Cardiac muscle cell (in vitro differentiated cells and primary cell): ENCODE results near the gene SURF6. TPM values are rescaled to one million over a fixed set of nuclear protein-coding genes. Genes with fewer than 3 reads are reported as not detected.
A peak's percentile ranks its signal among the peaks of the same experiment; 100 is the strongest.

Experiments
- DNase-seq, 2 donors: peaks; one replicate each; pipeline versions ENCODE4 v3.0.0 to v3.0.0-alpha.2; 2010 to 2017; ENCODE audit warnings: low read depth in 1 of 2, low spot score in 1 of 2
- H3K27ac ChIP-seq: fragments of 200-600 bp; sonication (generic); 2 replicates; pipeline ENCODE4 v1.5.1; 2016
- H3K27me3 ChIP-seq: fragments of 200-600 bp; sonication (generic); 2 replicates; pipeline ENCODE4 v1.6.0; 2016; ENCODE audit warnings: control low read depth
- H3K36me3 ChIP-seq: fragments of 200-600 bp; sonication (generic); 2 replicates; pipeline ENCODE4 v1.5.1; 2016; ENCODE audit warnings: control low read depth
- H3K4me1 ChIP-seq: fragments of 200-600 bp; sonication (generic); 2 replicates; pipeline ENCODE4 v1.8.1; 2017; ENCODE audit warnings: low read depth, mild to moderate bottlenecking, mixed run types
- H3K4me3 ChIP-seq: fragments of 200-600 bp; sonication (generic); 2 replicates; pipeline ENCODE4 v1.5.1; 2016; ENCODE audit warnings: mild to moderate bottlenecking
- H3K9me3 ChIP-seq: fragments of 200-600 bp; sonication (generic); 2 replicates; pipeline ENCODE4 v1.5.1; 2017; ENCODE audit warnings: low read depth, mild to moderate bottlenecking, control low read depth
- polyA plus RNA-seq: library from polyadenylated mRNA; unstranded; fragments of >200 nt; fragmentation: Nextera tagmentation; extraction: Ambion mirVana; gene quantifications from 2 replicates; pipeline ENCODE4 v1.2.1, GENCODE V29; 2016
- total RNA-seq: library from RNA; depleted of rRNA; stranded (reverse); fragments of >200 nt; gene quantifications from 2 replicates; pipeline ENCODE4 v1.2.3, GENCODE V29; 2016
- TF ChIP-seq, protein P1 (sequence below): IDR thresholded peaks from 2 replicates; pipeline ENCODE4 v1.5.1; 2012; ENCODE audit warnings: low read depth, mild to moderate bottlenecking, low read length

Gene SURF6
- total and polyA plus RNA-seq, 2 experiments from 2014 or later: 26.9 to 33.6 TPM

- H3K36me3 ChIP-seq: peaks cover 29% of the 10 kb centered on the region
- H3K4me1 ChIP-seq: peaks cover 3% of the 10 kb centered on the region
- TF ChIP-seq, protein P1, sequence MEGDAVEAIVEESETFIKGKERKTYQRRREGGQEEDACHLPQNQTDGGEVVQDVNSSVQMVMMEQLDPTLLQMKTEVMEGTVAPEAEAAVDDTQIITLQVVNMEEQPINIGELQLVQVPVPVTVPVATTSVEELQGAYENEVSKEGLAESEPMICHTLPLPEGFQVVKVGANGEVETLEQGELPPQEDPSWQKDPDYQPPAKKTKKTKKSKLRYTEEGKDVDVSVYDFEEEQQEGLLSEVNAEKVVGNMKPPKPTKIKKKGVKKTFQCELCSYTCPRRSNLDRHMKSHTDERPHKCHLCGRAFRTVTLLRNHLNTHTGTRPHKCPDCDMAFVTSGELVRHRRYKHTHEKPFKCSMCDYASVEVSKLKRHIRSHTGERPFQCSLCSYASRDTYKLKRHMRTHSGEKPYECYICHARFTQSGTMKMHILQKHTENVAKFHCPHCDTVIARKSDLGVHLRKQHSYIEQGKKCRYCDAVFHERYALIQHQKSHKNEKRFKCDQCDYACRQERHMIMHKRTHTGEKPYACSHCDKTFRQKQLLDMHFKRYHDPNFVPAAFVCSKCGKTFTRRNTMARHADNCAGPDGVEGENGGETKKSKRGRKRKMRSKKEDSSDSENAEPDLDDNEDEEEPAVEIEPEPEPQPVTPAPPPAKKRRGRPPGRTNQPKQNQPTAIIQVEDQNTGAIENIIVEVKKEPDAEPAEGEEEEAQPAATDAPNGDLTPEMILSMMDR: no peak
- H3K27me3 ChIP-seq: no peaks in the 10 kb centered on the region
- no peak overlapping the region for H3K4me3 ChIP-seq
- no peaks in the 10 kb centered on the region for H3K9me3 ChIP-seq
- H3K27ac ChIP-seq: no peak overlapping the region
- DNase-seq: no peak
Measured at GRCh38 chr9:133344979-133345378, 9.0 kb upstream of the SURF6 start.

DNA sequence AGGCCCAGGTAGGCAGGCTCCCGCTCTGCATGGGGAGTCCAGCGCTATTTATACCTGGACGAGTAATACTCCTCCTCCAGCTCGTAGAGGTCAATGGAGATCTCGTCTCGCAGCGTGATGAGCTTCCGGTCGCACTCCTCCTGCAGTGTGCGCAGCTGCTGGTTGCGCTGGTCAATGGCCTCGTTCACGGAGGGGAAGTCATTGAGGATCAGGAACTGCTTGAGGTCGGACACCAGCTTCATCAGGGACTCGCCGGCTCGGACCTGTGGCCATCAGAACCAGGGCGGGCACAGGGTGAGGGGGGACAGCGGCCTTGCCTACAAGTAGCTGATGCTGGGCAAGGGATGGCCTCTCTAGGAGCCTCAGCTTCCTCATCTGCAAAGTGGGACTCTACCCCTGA lies 8.1 kb upstream of the SURF6 start:
- no peak overlapping the region for H3K27ac ChIP-seq
- peaks cover 19% of the 10 kb centered on the region for H3K36me3 ChIP-seq
- peaks cover 3% of the 10 kb centered on the region for H3K4me1 ChIP-seq
- no peak for DNase-seq
- H3K27me3 ChIP-seq: no peaks in the 10 kb centered on the region
- H3K4me3 ChIP-seq: no peak overlapping the region
- no peaks in the 10 kb centered on the region for H3K9me3 ChIP-seq
- TF ChIP-seq, protein P1: no peak

DNA sequence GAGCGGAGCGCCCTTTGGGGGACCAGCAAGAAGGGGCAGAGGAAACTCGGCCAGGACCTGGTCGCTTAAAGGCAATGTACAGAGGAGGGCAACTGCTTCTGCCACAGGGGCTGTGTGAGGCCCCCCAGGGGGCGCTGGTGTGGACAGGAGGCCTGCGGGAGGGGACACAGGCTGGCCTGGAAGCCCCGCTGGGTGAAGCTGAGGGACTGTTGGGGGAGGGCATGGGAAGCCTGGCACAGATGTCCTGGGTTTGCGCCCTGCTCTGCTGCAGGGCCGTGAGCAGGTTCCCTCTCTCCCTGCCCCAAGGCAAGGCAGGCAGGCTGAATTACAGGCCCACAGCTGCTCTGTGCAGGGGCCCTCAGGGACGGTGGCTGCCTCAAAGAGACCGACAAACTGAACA lies 6.6 kb upstream of the SURF6 start:
- TF ChIP-seq, protein P1: no peak
- H3K27me3 ChIP-seq: no peaks in the 10 kb centered on the region
- no peak overlapping the region for H3K4me3 ChIP-seq
- H3K4me1 ChIP-seq: peaks cover 3% of the 10 kb centered on the region
- no peak overlapping the region for H3K27ac ChIP-seq
- no peak for DNase-seq
- peaks cover 19% of the 10 kb centered on the region for H3K36me3 ChIP-seq
- no peaks in the 10 kb centered on the region for H3K9me3 ChIP-seq

DNA sequence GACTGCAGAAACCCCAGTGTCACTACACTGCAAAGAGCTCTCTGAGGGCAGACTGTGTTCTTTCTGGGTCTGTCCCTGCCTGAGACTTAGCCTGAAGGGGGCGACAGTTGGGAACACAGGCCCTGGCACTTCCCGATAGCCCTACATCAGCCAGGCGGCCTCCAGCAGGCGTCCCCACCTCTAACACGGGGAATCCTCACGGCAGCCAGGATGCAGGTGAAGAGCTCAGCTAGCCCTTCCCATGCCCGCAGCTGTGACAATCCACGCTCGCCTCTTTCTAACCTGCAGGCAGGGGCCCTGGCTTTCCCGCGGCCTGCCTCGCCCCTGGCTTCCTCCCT lies 6.0 kb upstream of the SURF6 start:
- no peak for DNase-seq

DNA sequence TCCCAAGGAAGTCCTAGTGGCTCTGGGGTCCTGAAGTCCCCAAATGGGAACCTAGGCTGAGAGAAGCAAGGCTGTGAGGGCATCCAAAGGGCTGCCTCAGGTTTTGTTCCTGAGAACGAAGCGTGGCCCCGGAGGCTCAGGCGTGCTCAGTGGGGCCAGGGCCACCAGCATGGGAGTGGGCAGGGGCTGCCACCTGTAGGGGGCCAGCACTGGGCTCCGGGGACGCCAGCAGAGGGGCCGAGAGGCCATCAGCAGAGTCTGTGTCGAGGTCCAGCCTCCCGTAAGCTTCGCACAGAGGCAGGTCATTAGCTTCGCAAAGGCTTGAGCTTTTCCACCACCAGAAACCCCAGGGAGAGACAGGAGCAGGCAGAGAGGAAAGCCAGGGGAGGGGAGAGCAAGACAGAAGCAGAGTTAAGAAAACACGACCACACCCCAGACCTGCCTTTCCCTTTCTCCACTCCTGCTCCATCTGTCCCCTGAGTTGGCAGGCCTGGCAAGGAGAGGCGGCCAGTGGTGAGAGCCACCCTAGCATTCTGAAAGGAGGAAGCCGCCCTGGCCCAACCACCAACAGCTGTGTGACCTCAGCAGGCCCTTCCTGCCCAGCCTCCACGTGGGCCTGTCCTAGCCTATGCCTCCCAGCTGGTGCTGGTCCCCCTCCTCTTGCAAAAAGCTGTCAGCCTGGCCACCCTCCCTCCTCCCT lies 5.5 kb upstream of the SURF6 start:
- Histone ChIP-seq H3K36me3 (peaks cover 19% of the 10 kb centered on the region), H3K4me3 (no peak overlapping the region), H3K4me1 (peaks cover 2% of the 10 kb centered on the region), H3K27me3 (no peaks in the 10 kb centered on the region), H3K27ac (no peak overlapping the region), H3K9me3 (no peaks in the 10 kb centered on the region)
- DNase-seq: no peak
- TF ChIP-seq, protein P1: no peak

More for the DNA sequence above, 6.0 kb upstream of the SURF6 start:
- TF ChIP-seq, protein P1: peak; percentile 19
- no peak overlapping the region for H3K4me3 ChIP-seq
- H3K4me1 ChIP-seq: peaks cover 3% of the 10 kb centered on the region
- H3K36me3 ChIP-seq: peaks cover 19% of the 10 kb centered on the region
- H3K27me3 ChIP-seq: no peaks in the 10 kb centered on the region
- H3K27ac ChIP-seq: no peak overlapping the region
- no peaks in the 10 kb centered on the region for H3K9me3 ChIP-seq
